C1 segment of cervical spinal cord (tissue), 14 donors: ENCODE data around the gene GLUL.

Experiments
- DNase-seq, 14 donors: peaks; one replicate each; lab custom pipeline; 2025; lab: John Stamatoyannopoulos, UW

Gene GLUL

DNA sequence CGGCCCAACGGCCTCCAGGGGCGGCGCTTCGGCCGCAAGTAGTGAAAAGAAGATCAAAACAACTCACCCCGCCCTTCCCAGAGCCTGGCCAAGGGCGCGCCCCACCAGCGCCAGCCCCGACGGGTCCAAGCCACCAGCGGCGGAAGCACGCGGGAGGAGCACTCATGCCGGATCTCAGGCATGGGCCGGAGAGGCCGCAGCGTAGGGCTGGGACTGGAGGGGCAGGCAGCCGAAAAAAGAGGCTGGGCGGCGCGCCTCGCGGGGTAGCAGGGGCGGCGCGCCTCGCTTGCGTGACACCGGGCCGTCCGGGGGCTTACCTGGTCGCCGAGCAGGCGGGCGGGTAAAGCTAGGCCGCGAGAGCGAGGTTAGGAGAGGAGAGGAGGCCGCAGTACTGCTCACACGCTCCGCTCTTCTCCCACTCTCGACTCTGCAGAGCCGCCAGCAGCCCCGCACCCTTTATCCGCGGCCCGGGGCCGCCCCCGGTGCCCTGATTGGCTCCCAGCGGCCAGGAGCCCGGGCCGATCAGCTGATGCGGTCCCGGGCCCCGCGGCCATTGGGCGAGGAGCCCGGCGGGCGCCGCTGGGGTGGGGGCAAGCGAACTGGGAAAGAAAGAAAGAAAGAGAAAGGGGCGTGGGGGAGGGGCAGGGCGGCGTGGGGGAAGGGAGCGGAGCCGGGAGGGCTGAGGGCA lies at the start of gene GLUL:
GLUL (minus strand) TSS at position 429 of the 688 bp plus-strand sequence. CDS start 3,053 bp downstream, outside the sequence.
- DNase-seq = peak; percentile 74 to 99 (median 92)

DNA sequence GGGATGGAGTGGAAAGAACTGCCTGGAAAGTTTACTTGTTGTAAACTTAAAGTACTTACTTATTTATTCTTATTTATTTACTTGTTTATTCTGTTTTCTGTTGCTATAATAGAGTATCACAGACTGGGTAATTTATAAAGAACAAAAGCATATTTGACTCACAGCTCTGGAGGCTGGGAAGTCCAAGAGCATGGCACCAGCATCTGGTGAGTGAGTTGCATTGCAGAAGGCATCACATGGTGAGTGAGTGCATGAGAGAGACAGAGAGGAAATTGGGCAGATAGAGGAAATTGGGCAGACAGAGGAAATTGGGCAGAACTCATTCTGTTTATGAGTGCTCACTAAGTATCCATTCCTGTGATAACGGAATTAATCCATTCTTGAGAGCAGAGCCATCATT lies 46.7 kb upstream of the GLUL start:
- DNase-seq = no peak

DNA sequence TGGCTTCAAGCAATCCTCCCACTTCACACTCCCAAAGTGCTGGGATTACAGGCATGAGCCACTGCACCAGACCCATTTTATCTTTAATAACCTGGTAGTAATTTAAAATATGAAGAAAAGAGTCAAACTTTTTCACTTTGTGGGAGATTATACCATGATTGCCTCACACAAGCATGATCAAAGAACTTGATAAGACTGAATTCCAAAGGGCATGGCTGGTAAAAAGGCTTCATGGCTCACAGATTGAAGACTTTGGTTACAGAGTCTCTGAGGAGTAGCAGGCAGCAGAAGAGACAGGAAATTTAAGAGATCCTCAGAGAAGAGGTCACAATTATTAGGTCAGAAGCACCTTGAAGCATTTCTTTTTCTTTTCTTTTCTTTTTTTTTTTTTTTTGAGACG lies 42.0 kb upstream of the GLUL start:
- no peak for DNase-seq

DNA sequence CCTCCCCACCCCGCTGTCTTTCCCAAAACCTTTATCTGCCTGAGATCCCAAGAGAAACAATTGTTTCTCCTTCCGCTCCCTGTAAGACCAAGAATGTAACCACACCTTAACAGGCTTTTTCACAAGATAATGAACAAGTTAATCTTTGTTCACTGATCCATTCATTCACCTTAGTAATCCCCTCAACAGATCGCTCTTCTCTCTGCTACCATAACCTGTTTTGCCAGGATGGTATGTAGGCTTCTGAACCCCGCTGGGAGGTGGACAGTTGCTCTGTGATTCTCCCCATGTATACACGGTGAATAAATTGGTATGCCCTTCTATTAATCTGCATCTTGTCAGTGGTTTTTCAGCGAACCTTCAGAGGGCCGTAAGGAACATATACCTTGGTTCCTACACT lies 39.7 kb upstream of the GLUL start:
- no peak for DNase-seq

DNA sequence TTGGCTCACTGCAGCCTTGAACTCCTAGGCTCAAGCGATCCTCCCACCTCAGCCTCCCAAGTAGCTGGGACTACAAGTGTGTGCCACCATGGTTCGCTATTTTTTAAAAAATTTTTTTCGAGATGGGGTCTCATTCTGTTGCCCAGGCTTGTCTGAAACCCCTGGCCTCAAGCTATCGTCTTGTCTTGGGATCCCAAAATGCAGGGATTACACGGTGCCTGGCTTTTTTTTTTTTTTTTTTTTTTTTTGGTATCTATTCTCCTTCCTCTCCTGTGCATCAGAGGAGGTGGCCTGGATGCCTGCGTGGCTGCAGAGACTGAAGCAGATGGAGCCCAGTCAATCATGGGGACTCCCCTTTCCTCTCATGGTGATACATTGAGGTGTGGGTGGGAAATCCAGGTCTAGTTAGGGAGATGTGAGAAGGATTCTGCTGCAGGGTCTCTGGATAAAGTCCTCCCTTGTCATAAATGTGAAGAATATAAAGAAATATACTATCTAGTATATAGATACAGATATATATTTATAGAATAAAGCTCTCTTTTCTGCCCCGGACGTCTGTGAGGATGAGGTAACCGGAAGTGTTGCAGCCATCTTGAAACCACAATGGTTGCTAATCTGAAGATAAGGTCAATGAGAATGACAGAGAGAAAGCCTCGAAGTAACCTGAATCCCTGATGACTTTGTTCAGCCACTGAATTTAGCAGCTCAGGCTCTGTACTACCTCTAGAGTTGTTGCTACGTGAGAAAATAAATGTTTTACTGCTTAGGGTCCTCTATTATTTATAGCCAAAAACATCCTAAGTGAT lies 38.9 kb upstream of the GLUL start:
- DNase-seq = no peak

DNA sequence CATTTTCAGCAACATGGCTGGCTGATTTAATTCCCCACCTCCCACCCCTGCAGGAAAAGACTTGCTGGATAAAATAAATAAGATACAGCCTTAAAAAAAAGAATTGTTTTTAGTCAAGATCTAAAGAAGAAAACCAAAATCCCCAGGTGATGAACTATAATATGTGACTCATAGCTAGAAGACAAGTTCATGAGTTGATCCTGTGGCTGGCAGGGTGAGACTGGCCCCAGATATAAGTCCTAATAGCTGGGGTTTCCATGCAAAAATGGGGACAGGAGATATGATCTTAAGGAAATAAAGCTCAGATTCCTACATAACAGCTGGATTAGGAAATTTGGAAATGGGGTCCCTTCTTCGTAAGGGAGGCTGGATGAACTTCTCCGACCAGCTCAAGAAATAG lies 36.5 kb upstream of the GLUL start:
- no peak for DNase-seq

DNA sequence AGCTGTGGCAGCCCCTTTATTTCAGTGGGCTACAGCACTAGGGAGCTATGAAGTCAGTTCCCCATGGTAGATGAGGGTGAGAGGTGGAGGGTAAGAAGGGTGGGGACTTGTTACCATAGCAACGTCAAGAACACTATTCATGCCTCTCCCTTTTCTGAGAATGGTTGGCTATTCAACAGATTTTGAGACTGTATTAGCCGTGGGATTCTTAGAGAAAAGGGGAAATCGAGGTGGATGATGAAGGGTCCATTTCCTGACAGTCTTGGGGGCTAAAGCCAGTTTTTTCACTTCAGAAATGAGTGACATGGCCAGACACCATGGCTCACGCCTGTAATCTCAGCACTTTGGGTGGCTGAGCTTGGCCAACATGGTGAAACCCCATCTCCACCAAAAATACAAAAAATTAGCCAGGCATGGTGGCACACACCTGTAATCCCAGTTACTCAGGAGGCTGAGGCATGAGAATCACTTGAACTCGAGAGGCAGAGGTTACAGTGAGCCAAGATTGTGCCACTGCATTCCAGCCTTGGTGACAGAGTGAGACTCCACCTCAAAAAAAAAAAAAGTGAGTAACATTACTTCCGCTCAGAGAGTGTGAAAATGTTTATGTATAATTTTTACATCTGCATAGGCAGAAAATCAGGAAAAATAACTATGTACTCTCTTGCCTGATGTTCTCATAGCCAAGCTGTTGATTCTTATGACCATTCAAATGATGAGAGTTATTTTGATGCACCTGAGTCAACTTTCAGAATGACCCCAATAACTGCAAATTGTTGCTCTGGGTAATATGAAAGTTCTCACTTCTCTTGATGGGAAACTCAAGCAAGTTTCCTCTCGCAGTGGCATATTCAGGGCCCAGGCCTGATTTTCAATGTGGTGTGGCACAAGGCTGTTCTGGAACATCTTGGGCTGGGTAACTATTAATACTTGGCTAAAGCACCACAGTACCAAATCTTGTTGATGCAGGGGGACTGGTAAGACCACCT lies 35.1 kb upstream of the GLUL start:
- DNase-seq = no peak

DNA sequence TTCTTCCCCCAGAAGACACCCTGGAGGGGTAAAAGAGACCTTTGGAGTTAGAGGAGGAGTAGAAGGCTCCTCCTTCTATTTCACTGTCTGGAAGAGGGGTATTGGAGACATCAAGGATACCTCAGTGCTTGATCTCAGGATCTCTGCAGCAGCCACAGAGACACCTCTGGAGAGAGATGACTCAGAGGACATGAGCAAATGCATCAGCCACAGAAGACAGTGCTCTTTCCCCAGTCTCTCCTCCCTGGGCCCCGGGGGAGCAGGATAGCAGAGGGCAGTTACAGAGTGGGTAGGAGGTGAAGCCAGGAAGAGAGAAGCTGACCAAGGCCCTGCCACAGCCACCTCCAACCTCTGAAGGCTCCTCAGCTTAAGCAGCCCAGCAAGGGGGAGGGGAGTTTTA lies 24.2 kb upstream of the GLUL start:
- DNase-seq = no peak

DNA sequence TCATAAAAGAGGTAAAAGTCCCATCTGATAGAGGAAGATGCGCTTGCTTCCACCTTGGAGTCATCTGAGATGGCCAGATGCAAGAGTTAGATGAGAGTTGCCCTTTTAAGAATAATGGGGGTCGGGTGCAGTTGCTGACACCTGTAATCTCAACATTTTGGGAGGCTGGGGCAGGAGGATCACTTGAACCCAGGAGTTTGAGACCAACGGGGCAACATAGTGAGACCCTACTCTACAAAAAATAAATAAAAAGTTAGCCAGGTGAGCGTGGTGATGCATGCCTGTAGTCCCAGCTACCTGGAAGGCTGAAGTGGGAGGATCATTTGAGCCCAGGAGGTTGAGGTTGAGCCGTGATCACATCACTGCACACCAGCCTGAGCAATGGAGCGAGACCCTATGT lies 22.4 kb upstream of the GLUL start:
- DNase-seq = no peak

DNA sequence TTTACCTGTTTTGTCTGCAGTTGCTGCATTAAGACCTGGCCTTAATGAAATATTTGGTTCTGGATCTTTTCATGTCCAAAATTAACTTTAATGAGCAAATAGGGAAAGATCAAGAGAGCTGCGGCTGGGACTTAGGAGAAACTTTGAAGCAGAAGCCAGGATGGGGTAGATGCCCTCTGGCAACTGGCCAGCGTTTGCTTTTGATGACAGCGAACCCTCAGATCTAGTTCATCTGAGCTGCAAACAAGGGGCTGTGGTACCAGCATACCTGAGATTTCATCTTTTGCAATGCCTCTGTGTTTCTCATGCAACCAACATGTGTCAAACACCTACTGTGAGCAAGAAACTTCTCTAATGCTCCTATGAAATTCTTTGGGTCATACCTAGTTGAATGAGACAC lies 21.9 kb upstream of the GLUL start:
- no peak for DNase-seq

DNA sequence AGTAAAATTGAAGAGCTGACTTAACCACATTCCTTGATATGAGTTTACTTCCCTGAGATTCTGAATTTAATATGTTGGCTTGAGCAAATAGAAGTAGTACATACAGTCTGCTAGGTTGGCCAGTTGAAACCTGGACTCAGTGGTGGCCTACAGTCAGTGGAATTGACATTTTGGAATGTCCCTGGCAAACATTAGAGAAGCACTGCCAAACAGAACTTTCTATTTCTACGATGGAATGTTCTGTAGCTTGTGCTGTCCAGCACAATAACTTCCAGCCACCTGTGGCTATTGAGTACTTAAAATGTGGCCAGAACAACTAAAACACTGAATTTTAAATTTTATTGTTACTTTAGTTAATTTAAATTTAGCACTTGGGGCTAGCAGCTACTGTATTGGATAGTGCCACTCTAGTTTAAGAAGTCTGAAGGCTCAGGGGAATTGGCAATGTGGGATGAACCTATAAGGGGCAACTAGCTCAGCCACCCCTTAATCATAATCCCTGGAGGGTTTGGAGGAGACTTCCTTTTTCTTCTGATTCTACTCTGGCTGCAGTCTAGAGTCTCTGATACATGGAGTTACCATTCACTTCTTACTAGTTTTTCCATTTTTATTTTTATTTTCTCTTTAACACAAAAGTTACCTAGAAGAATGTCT lies 19.2 kb upstream of the GLUL start:
- DNase-seq = no peak

DNA sequence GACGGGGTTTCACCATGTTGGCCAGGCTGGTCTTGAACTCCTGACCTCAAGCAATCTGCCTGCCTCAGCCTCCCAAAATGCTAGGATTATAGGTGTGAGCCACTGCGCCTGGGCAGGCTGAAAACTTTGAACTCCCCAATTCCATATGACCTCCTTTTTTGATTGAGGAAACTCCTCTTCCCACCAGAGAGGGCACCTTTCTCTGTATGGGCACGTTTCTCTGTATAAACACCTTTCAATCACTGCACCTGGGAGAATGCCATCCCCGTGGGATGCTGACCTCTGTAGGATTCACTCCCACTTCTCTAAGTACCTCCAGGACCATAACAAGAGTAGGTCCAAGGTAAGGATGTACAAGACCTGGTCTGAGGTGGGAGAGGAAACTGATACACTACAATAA lies 18.5 kb upstream of the GLUL start:
- no peak for DNase-seq

DNA sequence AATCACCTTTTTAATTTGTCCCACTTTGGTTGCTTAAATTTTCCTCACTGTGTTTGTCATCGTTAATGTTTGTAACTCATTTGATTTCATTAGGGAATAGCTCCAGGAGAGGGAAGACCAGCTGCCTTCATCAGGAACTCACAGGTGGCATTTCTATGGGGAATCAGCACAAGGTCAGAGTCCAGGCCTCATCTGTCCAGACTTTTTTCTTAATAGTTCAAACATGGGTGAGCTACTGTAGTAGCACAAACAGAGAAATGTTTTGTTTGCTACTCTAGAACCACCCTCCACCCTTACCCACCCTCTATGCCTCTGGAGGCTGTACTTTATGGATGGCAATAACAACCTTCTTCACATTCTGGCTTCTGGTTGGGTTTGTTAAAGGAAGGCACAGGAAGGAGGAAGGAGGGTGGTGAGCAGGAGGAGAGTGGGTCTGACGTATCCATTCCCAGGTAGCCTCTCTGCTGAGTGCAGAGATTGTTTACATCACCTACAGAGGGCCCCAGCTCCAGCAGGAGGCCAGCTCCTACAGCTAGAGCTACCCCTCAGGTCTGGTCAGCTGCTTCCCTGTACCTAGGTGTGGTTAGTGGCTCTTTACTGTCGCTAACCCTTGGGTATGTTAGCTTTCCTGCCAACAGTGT lies 17.0 kb upstream of the GLUL start:
- DNase-seq = no peak

DNA sequence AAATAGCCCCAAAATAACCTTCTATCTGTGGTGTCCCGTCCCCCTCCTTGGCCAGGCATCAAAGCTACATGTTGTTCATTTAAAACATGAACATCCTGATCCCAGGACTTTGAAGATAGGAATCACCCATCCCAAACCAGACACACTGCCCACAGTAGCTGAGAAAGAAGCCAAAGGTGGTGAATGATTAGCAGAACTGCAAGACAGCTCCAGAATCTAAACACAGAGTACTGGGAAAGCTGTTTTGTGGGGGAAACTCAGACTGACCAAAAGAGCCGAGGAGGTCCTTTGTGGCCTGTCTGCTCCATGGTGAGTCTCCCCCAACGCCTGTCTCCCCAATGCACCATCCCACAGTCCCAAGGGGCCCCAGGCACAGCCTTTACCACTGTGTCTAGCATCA lies 16.1 kb upstream of the GLUL start:
- DNase-seq = no peak

DNA sequence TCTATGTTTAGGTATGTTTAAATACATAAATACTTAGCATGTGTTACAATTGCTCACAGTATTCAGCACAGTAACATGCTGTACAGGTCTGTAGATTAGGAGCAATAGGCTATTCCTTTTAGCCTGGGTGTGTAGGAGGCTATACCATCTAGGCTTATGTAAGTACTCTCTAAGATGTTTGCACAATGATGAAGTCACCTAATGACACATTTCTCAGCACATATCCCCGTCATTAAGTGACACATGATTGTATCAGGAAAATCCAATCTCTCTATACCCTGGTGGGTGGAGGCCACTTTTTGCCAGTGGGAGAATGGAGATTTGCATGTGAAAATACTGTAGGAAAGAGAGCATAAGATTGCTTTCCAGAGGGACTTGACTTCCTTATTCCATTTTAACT lies 14.4 kb upstream of the GLUL start:
- DNase-seq = no peak

DNA sequence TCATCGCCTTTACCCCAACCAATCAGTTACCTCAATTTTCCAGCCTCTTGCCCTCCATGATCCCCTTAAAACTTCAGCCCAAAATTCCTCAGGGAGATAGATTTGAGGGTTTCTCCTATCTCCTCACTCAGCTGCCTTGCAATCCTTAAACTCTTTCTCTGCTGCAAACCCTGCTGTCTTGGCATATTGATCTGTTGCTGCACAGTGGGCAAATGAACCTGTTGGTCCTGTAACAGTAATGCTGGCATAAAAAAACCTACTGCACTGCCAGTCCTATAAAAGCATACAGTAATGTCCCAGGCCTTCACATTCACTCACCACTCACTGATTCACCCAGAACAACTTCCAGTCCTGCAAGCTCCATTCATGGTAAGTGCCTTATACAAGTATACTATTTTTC lies 14.0 kb upstream of the GLUL start:
- DNase-seq = no peak

DNA sequence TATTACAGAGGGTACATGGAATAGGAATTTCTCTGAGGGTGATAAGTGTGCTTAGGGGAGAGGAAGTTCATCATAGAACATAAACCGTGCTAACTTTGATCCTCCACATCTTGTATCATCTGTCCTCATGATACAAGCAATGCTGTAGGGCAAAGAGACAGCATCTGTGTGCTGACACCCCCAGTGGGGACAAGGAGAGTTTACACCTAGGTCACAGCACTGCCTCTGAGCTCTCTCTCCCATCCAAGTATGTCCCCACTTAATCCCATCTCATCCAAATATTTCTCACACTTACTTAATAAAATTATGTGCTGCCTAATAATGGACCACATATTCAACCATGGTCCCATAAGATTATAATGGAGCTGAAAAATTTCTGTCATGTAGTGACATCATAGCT lies 13.2 kb upstream of the GLUL start:
- no peak for DNase-seq

DNA sequence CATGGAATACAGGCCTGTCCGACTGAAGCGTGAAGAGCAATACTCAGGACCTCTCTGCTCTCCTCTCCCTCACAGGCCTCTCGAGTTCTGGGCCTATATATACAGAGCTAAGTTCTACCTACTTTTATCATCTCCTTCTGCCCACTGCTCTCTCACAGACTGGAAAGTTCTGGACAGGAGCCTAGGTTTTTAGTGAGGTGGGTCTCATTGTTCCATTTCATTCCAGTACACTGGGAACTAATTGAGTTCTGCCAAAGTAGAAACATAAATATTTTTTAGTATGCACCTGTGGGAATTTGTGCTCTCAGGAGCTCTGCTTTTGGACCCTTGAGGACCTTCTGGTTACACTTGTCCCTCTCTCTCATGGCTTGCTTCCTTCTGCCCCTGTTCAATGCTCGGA lies 9.0 kb upstream of the GLUL start, which contains the start of gene TEDDM1:
TEDDM1 (minus strand) TSS at position 101 of the 400 bp plus-strand sequence. CDS start 182 bp downstream, outside the sequence.
- no peak for DNase-seq

DNA sequence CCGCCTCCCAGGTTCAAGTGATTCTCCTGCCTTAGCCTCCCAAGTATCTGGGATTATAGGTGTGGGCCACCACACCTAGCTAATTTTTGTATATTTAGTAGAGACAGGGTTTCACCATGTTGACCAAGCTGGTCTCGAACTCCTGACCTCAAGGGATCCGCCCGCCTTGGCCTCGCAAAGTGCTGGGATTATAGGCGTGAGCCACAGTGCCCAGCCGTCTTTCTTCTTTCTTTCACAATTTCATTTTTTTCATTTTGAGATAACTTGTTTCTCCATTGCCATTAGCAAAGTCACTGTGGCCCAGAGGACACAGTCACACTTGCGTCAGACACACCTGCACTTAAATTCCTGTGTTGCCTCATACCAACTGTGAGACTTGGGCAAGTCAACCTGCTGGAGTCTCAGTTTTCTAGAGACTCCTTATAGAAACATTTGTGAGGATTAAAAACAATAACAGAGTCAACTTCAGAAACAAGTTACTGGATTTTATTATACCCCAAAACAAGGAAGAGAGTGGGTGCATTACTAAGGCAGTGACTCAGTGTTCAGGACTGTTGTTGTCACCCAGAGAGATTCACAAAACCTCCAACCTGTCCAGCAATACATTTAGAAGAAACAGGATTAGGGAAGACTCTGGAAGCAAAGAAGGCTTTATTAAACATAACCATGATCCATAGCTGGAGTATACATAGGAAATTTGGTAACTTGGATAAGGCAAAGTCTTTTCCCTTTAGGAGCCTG lies 6.2 kb upstream of the GLUL start:
- no peak for DNase-seq

DNA sequence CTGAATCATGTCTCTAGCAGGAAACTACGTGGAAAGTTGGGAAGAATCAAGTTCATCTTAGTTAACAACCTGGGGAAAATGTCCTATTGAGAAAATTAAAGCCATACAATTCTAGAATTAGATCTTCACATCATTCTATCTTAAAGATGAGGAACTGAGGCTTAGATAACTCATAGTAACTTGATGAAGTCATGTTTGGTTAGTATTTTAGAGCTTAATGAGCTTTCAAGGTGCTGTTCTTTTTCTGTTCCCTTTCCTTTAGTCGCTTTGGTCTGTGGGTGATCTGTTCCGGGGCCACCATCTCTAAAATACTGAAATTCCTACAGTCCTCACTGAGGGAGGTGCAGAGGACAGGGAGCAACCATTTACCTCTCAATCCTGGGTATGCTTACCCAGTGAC lies 4.3 kb upstream of the GLUL start:
- DNase-seq = peak in 1 of 14 donors; percentile 14
